Right lobe of liver (tissue), 4 donors: ENCODE data around the gene C17orf100.

ENCODE experiments used
- POLR2A ChIP-seq: fragments of 450-650 bp; IDR thresholded peaks from one replicate; pipeline ENCODE4 v1.6.1; 2017; ENCODE audit warnings: antibody characterized with exemption, mild to moderate bottlenecking
- TF ChIP-seq, protein P1 (sequence below), 4 donors: fragments of 200-600 bp in 3 of 4; fragments of 450-650 bp in 1 of 4; IDR thresholded peaks; one replicate each; pipeline versions ENCODE4 v1.5.1 to v1.8.0; 2016 to 2022; ENCODE audit warnings: antibody characterized with exemption in 4 of 4, mild to moderate bottlenecking in 2 of 4
- donor health status: DM: no; HTN: no; CAD: no.
- donor health status: DM: no; HTN: no; CAD: no.
- donor health status: DM: no; HTN: yes; CAD: no.

- TF ChIP-seq, protein P1, sequence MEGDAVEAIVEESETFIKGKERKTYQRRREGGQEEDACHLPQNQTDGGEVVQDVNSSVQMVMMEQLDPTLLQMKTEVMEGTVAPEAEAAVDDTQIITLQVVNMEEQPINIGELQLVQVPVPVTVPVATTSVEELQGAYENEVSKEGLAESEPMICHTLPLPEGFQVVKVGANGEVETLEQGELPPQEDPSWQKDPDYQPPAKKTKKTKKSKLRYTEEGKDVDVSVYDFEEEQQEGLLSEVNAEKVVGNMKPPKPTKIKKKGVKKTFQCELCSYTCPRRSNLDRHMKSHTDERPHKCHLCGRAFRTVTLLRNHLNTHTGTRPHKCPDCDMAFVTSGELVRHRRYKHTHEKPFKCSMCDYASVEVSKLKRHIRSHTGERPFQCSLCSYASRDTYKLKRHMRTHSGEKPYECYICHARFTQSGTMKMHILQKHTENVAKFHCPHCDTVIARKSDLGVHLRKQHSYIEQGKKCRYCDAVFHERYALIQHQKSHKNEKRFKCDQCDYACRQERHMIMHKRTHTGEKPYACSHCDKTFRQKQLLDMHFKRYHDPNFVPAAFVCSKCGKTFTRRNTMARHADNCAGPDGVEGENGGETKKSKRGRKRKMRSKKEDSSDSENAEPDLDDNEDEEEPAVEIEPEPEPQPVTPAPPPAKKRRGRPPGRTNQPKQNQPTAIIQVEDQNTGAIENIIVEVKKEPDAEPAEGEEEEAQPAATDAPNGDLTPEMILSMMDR (IDR thresholded peaks at IDR 0.05), result no peak
- TF ChIP-seq POLR2A, result no peak
These were observed 46.4 kb upstream of the C17orf100 start for GRCh38 chr17:6605142-6605541.
